Fibroblast of the aortic adventitia (primary cell): ENCODE data around the gene ATP1B3. TPM values are rescaled to one million over a fixed set of nuclear protein-coding genes. Genes with fewer than 3 reads are reported as not detected.

Experiments
- DNase-seq: peaks from one replicate; pipeline ENCODE4 v3.0.0-alpha.2; 2010; ENCODE audit warnings: low read depth
- H3K4me3 ChIP-seq: 2 replicates; pipeline ENCODE4 v1.5.1; 2011; ENCODE audit warnings: low read depth, mild to moderate bottlenecking, control low read depth, low read length, moderate library complexity
- total RNA-seq: library from RNA; depleted of rRNA; stranded (reverse); fragments of >200 nt; gene quantifications from 2 replicates; pipeline ENCODE4 v1.2.3, GENCODE V29; 2012; ENCODE audit warnings: low replicate concordance
- TF ChIP-seq, protein P1 (sequence below): IDR thresholded peaks from 2 replicates; pipeline ENCODE4 v1.5.1; 2011; ENCODE audit warnings: mild to moderate bottlenecking, low read length, control low read depth, inconsistent platforms; ENCODE audit not compliant: insufficient read depth

The ATP1B3 gene
- total RNA-seq, 1 donor, result 70.2 TPM

DNA sequence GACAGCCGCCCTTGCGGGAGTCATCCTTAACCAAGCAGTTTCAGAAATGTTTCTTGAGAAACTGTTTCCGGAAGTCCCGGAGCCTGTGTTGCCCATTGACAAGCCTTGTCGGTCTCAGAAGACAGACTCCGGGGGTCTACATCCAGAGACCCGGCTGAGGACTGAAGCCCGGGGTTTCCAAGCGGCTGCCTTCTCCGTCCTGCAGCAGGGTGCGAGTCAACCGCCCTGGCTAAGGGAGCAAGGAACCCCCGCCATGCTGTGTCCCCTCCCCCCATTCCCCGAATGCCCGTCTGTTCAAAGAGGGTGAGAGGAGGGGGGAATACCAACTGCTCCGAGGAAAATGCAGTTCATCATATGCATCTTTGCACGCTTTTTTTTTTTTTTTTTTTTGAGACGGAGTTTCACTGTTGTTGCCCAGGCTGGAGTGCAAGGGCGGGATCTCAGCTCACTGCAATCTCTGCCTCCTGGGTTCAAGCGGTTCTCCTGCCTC lies 61.6 kb downstream of the ATP1B3 start:
- DNase-seq, result no peak
- TF ChIP-seq, protein P1, sequence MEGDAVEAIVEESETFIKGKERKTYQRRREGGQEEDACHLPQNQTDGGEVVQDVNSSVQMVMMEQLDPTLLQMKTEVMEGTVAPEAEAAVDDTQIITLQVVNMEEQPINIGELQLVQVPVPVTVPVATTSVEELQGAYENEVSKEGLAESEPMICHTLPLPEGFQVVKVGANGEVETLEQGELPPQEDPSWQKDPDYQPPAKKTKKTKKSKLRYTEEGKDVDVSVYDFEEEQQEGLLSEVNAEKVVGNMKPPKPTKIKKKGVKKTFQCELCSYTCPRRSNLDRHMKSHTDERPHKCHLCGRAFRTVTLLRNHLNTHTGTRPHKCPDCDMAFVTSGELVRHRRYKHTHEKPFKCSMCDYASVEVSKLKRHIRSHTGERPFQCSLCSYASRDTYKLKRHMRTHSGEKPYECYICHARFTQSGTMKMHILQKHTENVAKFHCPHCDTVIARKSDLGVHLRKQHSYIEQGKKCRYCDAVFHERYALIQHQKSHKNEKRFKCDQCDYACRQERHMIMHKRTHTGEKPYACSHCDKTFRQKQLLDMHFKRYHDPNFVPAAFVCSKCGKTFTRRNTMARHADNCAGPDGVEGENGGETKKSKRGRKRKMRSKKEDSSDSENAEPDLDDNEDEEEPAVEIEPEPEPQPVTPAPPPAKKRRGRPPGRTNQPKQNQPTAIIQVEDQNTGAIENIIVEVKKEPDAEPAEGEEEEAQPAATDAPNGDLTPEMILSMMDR, result no peak
- H3K4me3 ChIP-seq, result no peak overlapping the region

DNA sequence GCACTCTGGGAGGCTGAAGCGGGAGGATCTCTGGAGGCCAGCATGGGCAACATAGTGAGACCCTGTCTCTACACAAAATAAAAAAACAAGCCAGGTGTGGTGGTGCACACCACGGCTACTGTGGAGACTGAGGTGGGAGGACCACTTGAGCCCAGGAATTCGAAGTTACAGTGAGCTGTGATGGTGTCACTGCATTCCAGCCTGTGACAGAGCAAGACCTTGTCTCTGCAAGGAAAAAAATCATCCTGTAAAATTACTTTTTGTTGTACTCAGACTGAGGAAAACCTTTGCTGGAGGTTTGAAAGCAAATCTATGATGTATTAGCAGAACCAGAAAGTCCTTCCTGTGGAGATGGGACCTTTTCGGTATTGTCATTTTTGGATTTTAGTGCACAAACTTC lies 63.3 kb downstream of the ATP1B3 start:
- TF ChIP-seq, protein P1, result no peak
- no peak overlapping the region for H3K4me3 ChIP-seq
- no peak for DNase-seq

DNA sequence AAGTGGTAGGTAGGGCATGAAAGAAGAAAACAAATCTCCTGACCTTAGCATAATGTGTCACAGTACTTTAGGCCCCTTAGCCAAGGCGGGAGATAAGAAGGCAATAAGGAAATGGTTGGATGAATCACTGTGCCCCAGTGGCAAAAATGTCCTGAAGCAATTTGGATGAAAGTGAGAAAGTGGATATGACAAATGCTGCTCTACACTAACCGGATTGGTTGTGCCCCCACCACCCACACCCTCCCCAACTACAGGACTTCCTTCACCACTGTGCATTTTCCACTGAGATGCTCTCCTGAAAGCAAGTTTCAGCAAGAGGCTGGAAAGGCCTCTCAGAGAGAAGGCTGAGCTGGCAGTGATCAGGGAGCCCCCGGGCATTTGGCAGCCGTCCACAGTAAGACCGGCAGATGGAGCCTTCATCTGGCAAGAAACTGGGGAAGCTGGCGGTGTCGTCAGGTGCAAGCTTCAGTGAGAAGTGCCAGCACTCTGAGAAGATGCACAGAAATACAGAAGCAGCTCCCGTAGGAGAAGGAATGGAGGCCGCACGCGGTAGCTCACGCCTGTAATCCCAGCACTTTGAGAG lies 63.8 kb downstream of the ATP1B3 start:
- DNase-seq, result peak; percentile 64

DNA sequence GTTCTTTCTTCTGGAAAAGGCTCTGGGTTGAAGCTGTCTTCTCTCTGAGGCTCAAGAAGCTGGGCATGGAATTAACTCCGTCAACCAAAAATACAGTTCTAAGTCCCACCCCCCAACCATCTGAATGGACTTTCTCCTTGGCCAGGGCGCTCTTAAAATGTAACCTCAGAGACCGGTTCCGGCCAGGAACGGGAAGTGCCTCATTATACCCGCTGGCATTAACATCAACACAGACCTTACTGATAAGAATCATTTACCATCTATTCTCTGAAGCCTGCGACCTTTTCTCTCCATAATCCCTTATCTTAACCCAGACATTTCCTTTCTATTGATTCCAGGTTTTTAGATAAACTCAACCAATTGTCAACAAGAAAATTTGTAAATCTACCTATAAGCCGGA lies 64.7 kb downstream of the ATP1B3 start:
- TF ChIP-seq, protein P1, result no peak
- no peak for DNase-seq
- no peak overlapping the region for H3K4me3 ChIP-seq

More for the DNA sequence above, 63.8 kb downstream of the ATP1B3 start:
- no peak overlapping the region for H3K4me3 ChIP-seq
- TF ChIP-seq, protein P1, result no peak

DNA sequence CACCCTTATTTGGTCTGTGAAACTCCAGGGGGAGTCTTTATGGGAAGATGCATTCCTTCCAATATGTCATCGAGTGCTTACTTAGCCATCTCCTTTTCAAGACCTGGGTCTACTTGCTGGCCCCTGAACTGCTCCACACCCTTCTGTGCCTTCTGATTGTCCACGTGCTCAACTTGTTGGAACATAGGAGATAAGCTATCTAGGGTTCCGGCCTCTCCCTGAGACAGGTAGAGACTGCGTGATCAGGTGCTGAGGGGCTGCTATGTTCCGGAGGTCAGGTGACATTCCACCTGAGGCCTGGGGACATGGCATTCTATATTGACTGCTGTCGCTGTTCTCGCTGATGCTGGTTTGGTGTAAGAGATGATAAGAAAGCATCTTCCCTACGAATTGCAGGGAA lies 65.6 kb downstream of the ATP1B3 start:
- no peak for DNase-seq
- H3K4me3 ChIP-seq, result no peak overlapping the region
- TF ChIP-seq, protein P1, result no peak

DNA sequence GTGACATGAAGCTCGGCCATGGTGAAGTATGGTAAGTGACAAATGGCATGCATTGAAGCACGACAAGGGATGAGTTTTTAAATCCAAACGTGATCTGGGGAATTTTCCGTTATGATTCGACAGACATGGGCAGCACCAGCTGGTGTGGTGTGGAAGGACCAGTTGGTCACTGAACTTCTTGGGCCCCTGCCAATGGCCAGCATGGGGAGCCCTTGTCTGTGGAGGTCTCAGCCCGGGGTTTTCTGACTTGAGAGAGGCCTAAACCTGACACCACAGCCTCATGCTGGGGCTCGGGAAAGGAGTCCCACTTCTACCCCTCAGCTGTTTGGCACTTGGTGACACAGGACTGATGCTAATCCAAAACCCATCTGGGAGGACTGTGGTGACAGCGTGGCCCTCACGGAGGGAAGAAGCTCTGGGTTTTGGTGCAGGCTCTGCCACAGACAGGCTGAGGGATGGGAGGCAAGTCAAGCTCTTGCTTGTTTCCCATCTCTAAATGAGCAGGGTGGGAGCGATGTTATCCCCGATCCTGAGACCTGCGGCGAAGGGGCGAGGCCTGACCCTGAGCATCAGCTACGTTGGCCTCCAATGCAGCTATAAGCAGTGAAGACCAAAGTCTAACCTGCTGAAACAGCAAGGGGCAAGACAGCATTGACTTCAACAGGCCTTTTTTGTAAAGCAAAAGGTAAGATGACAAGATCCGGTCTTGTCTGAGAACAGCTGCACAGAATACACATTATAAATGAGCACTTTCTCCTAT lies 69.5 kb downstream of the ATP1B3 start:
- no peak for DNase-seq
- no peak overlapping the region for H3K4me3 ChIP-seq
- TF ChIP-seq, protein P1, result no peak
